HG03457 (cell line): ENCODE data around the gene RPAP3.
A peak's percentile ranks its signal among the peaks of the same experiment; 100 is the strongest.

ENCODE experiments used
- ATAC-seq: cut with Tn5 transposase; IDR thresholded peaks from one replicate; pipeline ENCODE4 v1.9.1; 2021; ENCODE audit warnings: moderate number of reproducible peaks; ENCODE audit not compliant: unreplicated experiment

Gene RPAP3

GRCh38 chr12:47705566-47706425, at the start of gene RPAP3:
RPAP3 (minus strand) TSS chr12:47706030; CDS start chr12:47702840, 3,190 bp downstream.
- ATAC-seq = peak; percentile 64

DNA sequence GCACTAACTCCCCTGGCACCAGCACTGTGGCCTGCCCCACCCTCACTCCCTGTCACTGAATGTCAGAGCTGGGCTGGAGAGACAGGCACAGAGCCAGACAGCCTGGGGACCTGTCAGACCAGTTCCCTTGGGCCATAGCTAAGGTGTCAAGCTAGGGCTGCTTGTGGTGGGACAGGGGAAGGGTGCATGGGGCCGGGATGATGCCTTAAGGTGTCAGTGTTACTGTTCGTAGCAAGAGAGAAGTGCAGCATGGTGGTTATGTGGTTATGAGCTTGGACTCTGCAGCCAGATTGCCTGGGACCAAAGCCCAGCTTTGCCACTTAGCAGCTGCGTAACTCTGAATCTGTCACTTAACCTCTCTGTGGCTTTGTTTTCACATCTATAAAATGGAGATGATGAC, 49.1 kb upstream of the RPAP3 start:
- ATAC-seq = peak; percentile 22

GRCh38 chr12:47754126-47754525, 48.3 kb upstream of the RPAP3 start:
- ATAC-seq = no peak

GRCh38 chr12:47753021-47754001, 47.5 kb upstream of the RPAP3 start:
- ATAC-seq = no peak

- no peak for ATAC-seq
Observed at GRCh38 chr12:47752552-47752951, 46.7 kb upstream of the RPAP3 start.

GRCh38 chr12:47752121-47752520, 46.3 kb upstream of the RPAP3 start:
- ATAC-seq = no peak

- ATAC-seq = no peak
Observed at GRCh38 chr12:47751561-47751960, 45.7 kb upstream of the RPAP3 start.

- no peak for ATAC-seq
Observed at GRCh38 chr12:47750916-47751470, 45.2 kb upstream of the RPAP3 start.

DNA sequence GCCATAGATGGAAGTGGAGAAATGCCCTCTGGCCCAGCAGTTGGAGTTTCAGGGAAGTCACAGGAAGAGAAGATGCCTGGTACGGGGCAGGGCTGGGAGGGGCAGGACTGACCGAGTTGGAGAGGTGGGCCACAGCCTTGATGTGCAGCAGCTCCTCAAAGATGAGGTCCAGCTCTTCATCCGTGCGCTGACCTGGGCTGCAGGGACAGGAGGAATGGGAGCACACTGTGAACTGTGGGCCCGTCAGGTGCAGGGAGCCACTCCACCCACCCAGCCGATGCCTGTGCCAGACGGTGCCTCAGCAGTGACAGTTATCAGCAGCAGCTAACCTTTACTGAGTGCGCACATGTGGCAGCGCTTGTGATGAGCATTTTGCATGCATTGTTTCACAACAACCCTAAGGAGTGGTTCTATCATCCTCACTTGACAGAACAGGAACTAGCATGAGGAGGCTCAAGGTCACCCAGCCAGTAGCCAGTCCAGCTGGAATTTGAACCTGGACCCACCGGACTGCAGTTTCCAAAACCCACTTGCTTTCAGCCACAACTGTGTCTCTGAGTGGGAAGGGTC, 44.5 kb upstream of the RPAP3 start:
- ATAC-seq = no peak

GRCh38 chr12:47748899-47749298, 43.1 kb upstream of the RPAP3 start:
- ATAC-seq = no peak

DNA sequence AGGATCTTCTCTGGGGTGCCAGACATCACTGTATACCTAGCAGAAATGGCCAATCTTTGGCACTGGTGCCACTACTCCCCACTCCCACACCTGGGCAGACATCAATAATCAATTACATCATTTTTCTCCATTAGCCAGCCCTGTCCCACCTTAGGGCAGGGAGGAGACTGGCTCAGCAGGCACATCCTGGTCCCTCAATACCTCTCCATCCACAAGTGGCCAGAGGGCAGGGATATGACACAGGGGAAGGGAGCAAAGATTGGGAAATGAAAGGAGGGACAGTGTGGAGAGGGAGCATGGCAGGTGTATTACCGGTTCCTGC, 42.6 kb upstream of the RPAP3 start:
- no peak for ATAC-seq

GRCh38 chr12:47747596-47748506, 42.0 kb upstream of the RPAP3 start:
- ATAC-seq = no peak

DNA sequence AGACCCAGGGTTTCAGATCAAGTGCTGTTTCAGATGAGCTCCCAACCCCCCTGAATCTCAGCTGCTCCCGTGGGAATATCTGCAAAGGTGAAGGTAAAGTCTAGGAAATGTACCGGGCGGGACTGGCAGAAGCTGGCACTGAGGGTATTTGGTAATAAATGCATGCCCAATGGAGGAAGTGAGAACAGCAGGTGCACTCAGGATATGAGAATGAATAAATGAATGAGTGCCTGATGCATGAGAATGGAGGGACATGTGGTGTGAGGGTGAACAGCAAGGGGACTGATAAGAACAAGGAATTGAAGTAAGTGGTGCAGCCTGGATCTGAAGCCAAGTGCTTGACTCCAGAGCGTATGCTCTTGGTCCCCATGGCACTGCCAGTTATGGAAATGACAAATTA, 41.3 kb upstream of the RPAP3 start:
- no peak for ATAC-seq

GRCh38 chr12:47746523-47746922, 40.7 kb upstream of the RPAP3 start:
- no peak for ATAC-seq

- no peak for ATAC-seq
Observed at GRCh38 chr12:47746073-47746472, 40.2 kb upstream of the RPAP3 start.

DNA sequence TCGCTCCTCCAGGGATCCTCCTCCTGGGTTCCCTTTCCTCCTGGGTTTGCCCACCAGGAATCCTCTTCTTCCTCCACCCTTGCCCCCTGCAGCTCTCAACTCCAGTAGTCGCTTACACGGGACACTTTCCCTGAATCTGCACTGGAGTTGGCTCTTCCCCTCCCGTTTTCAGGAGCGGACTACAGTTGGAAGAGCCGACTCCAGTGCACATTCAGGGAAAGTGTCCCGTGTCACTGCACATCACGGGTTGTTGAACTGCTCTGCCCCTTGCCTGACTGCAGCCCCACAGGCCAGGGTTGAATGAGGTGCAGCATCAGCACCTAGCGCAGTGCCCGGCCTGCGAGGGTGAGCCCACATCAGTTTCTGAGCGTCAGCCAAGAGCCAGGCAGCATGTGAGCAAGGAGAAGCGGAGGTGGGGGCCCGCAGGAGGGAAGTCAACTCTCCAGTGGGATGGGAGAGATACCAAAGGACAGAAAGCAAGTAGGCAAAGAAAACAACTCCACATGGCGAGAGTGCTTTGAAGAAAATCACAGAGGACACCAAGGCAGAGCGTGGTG, 39.7 kb upstream of the RPAP3 start:
- ATAC-seq = no peak

- ATAC-seq = no peak
Observed at GRCh38 chr12:47744778-47745436, 39.1 kb upstream of the RPAP3 start.

GRCh38 chr12:47744005-47744651, 38.3 kb upstream of the RPAP3 start:
- no peak for ATAC-seq
